HepG2 (cell line): ENCODE data around the gene SGSH. TPM values are rescaled to one million over a fixed set of nuclear protein-coding genes. Genes with fewer than 3 reads are reported as not detected.
A peak's percentile ranks its signal among the peaks of the same experiment; 100 is the strongest.

ENCODE experiments used
- ATAC-seq: fragments of 200-7000 bp; cut with Tn5 transposase; 3 replicates; pipeline ENCODE4 v1.9.1; 2020; ENCODE audit warnings: mild to moderate bottlenecking, moderate library complexity
- BruUV-seq: library from RNA; stranded (reverse); fragments of 400-500 nt; replicated peaks from 2 replicates; lab custom pipeline; 2021; lab: Mats Ljungman, UMichigan
- CTCF ChIA-PET: fragments of 300-600 bp; formaldehyde crosslinking; extraction: SDS; loops from one replicate; lab custom pipeline; 2021; ENCODE audit warnings: low total read pairs, inconsistent platforms, low intra/inter-chr PET ratio; lab: Yijun Ruan, JAX
- POLR2A ChIA-PET: fragments of 350-600 bp; sonication (Branson Sonifier 250); formaldehyde crosslinking; loops from one replicate; lab custom pipeline; 2020; ENCODE audit warnings: antibody characterized with exemption, inconsistent platforms; lab: Yijun Ruan, JAX
- DNase-seq: peaks from one replicate; pipeline ENCODE4 v3.0.0-alpha.2; 2015; ENCODE audit warnings: low spot score
- FAIRE-seq: peaks from 3 replicates; lab custom pipeline; 2011; peaks lifted over from hg19 to GRCh38; lab: Jason Lieb, UNC
- H2AFZ ChIP-seq: one replicate; pipeline ENCODE4 v1.6.1; 2011; ENCODE audit warnings: low read length, inconsistent platforms
- H3K27ac ChIP-seq: fragments of 300-600 bp; 3 replicates; pipeline ENCODE4 v1.8.0; 2011; ENCODE audit warnings: mixed run types, mild to moderate bottlenecking, mixed read lengths, low read length, inconsistent platforms; ENCODE audit not compliant: insufficient read depth; ENCODE audit errors: extremely low read length
- H3K27me3 ChIP-seq, 2 experiments: fragments of 200-600 bp in 1 of 2; 2 replicates in 1 of 2; 3 replicates in 1 of 2; pipeline versions ENCODE4 v1.6.0 to v1.8.0; 2011; ENCODE audit warnings: low read length in 2 of 2, mild to moderate bottlenecking in 2 of 2, moderate library complexity in 2 of 2, inconsistent platforms in 1 of 2; ENCODE audit not compliant: insufficient read depth in 2 of 2, control insufficient read depth in 1 of 2
- H3K36me3 ChIP-seq, 2 experiments: fragments of 200-600 bp in 1 of 2; replicated peaks in 1 of 2; 2 replicates in 1 of 2; 3 replicates in 1 of 2; pipeline versions ENCODE4 v1.5.1 to v1.8.0; 2011; ENCODE audit warnings: low read length in 2 of 2, inconsistent platforms in 1 of 2; ENCODE audit not compliant: insufficient read depth in 2 of 2, control insufficient read depth in 1 of 2
- H3K4me1 ChIP-seq: 2 replicates; pipeline ENCODE4 v1.5.1; 2012; ENCODE audit warnings: low read length, inconsistent platforms; ENCODE audit not compliant: insufficient read depth
- H3K4me2 ChIP-seq: 2 replicates; pipeline ENCODE4 v1.6.0; 2011; ENCODE audit warnings: low read depth, low read length, inconsistent platforms
- H3K4me3 ChIP-seq, 3 experiments: fragments of 200-600 bp in 1 of 3; sonication (generic), shearing (Covaris generic) in 1 of 3; replicated peaks in 1 of 3; 2 replicates each; pipeline ENCODE4 v1.5.1; 2011 to 2016; ENCODE audit warnings: low read length in 3 of 3, inconsistent platforms in 2 of 3, low read depth in 2 of 3, mild to moderate bottlenecking in 2 of 3, control low read depth in 1 of 3, mixed read lengths in 1 of 3; ENCODE audit not compliant: insufficient read depth in 1 of 3
- H3K79me2 ChIP-seq: one replicate; pipeline ENCODE4 v1.6.1; 2011; ENCODE audit warnings: low read length, inconsistent platforms; ENCODE audit not compliant: insufficient read depth
- H3K9ac ChIP-seq: 2 replicates; pipeline ENCODE4 v1.6.0; 2011; ENCODE audit warnings: mild to moderate bottlenecking, low read depth, low read length, inconsistent platforms; ENCODE audit not compliant: insufficient read depth
- H3K9me3 ChIP-seq: 2 replicates; pipeline ENCODE4 v1.5.1; 2012; ENCODE audit warnings: mild to moderate bottlenecking, low read length
- H4K20me1 ChIP-seq: 2 replicates; pipeline ENCODE4 v1.6.0; 2011; ENCODE audit warnings: inconsistent platforms, mild to moderate bottlenecking, low read length, moderate library complexity; ENCODE audit not compliant: insufficient read depth
- GATA4 ChIP-seq: sonication (generic); IDR thresholded peaks from 2 replicates; pipeline ENCODE4 v1.6.1; 2016; ENCODE audit warnings: antibody characterized with exemption, low read depth, borderline replicate concordance
- HOXA3 ChIP-seq: sonication (generic); formaldehyde crosslinking; IDR thresholded peaks from 2 replicates; pipeline ENCODE4 v1.5.0; 2020; ENCODE audit warnings: missing genetic modification reagents
- IRF9 ChIP-seq: sonication (generic); formaldehyde crosslinking; IDR thresholded peaks from 2 replicates; pipeline ENCODE4 v1.8.0; 2022; ENCODE audit warnings: missing genetic modification reagents, mild to moderate bottlenecking, borderline replicate concordance
- KDM3A ChIP-seq: IDR thresholded peaks from 2 replicates; pipeline ENCODE4 v1.6.1; 2018; ENCODE audit warnings: low read depth, missing compliant biosample characterization
- PAX8 ChIP-seq: sonication (generic); formaldehyde crosslinking; IDR thresholded peaks from 2 replicates; pipeline ENCODE4 v1.8.0; 2022; ENCODE audit warnings: mild to moderate bottlenecking, missing genetic modification reagents, borderline replicate concordance
- SALL2 ChIP-seq: sonication (generic); formaldehyde crosslinking; IDR thresholded peaks from 2 replicates; pipeline ENCODE4 v1.8.1; 2023; ENCODE audit warnings: mild to moderate bottlenecking, missing genetic modification reagents, inconsistent platforms
- STAG1 ChIP-seq: sonication (generic); formaldehyde crosslinking; IDR thresholded peaks from 2 replicates; pipeline ENCODE4 v1.4.0; 2020; ENCODE audit warnings: missing genetic modification reagents
- SUZ12 ChIP-seq: fragments of 150-350 bp; IDR thresholded peaks from 2 replicates; pipeline ENCODE4 v1.6.1; 2014; ENCODE audit warnings: low read depth, low read length
- ZBTB1 ChIP-seq: sonication (generic); formaldehyde crosslinking; IDR thresholded peaks from 2 replicates; pipeline ENCODE4 v1.4.0; 2020; ENCODE audit warnings: missing genetic modification reagents, borderline replicate concordance
- ZNF34 ChIP-seq: sonication (generic); formaldehyde crosslinking; IDR thresholded peaks from 2 replicates; pipeline ENCODE4 v1.4.0; 2020; ENCODE audit warnings: mild to moderate bottlenecking, missing genetic modification reagents, borderline replicate concordance
- ZNF383 ChIP-seq: sonication (generic); formaldehyde crosslinking; IDR thresholded peaks from 2 replicates; pipeline ENCODE4 v1.4.0; 2020; ENCODE audit warnings: missing genetic modification reagents, mild to moderate bottlenecking, borderline replicate concordance
- WGBS: methylation state at CpG from one replicate; pipeline ENCODE4 v1.1.6; 2017; ENCODE audit warnings: low lambda C conversion rate; 5-methylcytosine and 5-hydroxymethylcytosine counted together
- in situ Hi-C: cut with HindIII; loops from 2 replicates; pipeline ENCODE4 v1.10.0; 2017; ENCODE audit warnings: low pct_unique_long_range_greater_than_20kb; ENCODE audit not compliant: extremely low pct_ligation_motif_present
- intact Hi-C: fragments of 100-400 bp; cut with micrococcal nuclease; formaldehyde crosslinking; loops from one replicate; pipeline ENCODE4 v1.10.0; 2022; ENCODE audit not compliant: unreplicated experiment
- polyA plus RNA-seq, 8 experiments: library from polyadenylated mRNA; depleted of rRNA in 3 of 8; stranded (reverse) in 7 of 8; unstranded in 1 of 8; fragments of >200 nt; fragmentation: Illumina TruSeq in 4 of 8; extraction: Trizol in 4 of 8; gene quantifications; 2 replicates each; pipeline versions ENCODE4 v1.2.1 to v1.2.3, GENCODE V29; 2011 to 2016; ENCODE audit warnings: low read depth in 4 of 8, missing spikeins in 1 of 8, mixed read lengths in 1 of 8; ENCODE audit not compliant: insufficient read depth in 1 of 8
- total RNA-seq, 5 experiments: library from RNA; depleted of rRNA; stranded (reverse); fragments of >200 nt; fragmentation: Illumina TruSeq; extraction: Trizol; gene quantifications; 2 replicates each; pipeline ENCODE4 v1.2.3, GENCODE V29; 2016; ENCODE audit warnings: low read depth in 1 of 5
- TF ChIP-seq, protein P1 (sequence below): sonication (generic); formaldehyde crosslinking; IDR thresholded peaks from 2 replicates; pipeline ENCODE4 v1.8.1; 2023; ENCODE audit warnings: mild to moderate bottlenecking, missing genetic modification reagents
- TF ChIP-seq, protein P2 (sequence below): sonication (generic); formaldehyde crosslinking; IDR thresholded peaks from 2 replicates; pipeline ENCODE4 v1.8.1; 2023; ENCODE audit warnings: mild to moderate bottlenecking, missing genetic modification reagents, borderline replicate concordance
- TF ChIP-seq, protein P3 (sequence below): IDR thresholded peaks from 2 replicates; pipeline ENCODE4 v1.6.1; 2016; ENCODE audit warnings: missing compliant biosample characterization, missing genetic modification reagents, borderline replicate concordance
- TF ChIP-seq, protein P4 (sequence below): sonication (generic); formaldehyde crosslinking; IDR thresholded peaks from 2 replicates; pipeline ENCODE4 v1.4.0; 2020; ENCODE audit warnings: mild to moderate bottlenecking, missing genetic modification reagents, borderline replicate concordance

The SGSH gene
- total and polyA plus RNA-seq, 2 of the 13 experiments (the other 11 are each of a cell fraction or from before 2014, with no cell fraction given), result 12.2 to 17.6 TPM

DNA sequence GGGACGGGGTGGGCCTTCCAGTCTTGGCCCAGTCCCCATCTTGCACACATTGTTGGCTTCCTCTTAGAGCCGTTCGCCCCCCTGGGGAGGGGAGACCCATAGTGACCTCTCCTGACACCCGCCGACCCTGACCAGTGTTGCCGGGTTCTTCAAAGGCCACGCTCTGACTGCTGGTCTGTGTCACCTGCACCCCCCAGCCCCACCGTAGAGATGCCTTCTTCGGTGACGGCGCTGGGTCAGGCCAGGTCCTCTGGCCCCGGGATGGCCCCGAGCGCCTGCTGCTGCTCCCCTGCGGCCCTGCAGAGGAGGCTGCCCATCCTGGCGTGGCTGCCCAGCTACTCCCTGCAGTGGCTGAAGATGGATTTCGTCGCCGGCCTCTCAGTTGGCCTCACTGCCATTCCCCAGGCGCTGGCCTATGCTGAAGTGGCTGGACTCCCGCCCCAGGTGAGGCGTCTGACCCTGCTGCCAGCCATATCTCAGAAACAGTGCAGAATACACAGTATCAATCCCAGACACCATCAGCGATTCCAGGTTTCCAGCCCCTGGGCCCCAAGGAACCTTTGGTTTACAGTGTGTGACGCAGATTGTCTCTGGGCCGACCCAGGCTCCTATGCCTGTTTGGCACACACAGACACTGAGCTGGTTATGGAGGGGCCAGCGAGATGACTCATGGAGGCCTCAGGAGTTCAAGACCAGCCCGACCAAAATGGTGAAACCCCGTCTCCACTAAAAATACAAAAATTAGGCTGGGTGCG lies 1.4 kb upstream of the SGSH start (continued):
- TF ChIP-seq SALL2 (CRISPR knock-in tag), result no peak
- TF ChIP-seq, protein P1, sequence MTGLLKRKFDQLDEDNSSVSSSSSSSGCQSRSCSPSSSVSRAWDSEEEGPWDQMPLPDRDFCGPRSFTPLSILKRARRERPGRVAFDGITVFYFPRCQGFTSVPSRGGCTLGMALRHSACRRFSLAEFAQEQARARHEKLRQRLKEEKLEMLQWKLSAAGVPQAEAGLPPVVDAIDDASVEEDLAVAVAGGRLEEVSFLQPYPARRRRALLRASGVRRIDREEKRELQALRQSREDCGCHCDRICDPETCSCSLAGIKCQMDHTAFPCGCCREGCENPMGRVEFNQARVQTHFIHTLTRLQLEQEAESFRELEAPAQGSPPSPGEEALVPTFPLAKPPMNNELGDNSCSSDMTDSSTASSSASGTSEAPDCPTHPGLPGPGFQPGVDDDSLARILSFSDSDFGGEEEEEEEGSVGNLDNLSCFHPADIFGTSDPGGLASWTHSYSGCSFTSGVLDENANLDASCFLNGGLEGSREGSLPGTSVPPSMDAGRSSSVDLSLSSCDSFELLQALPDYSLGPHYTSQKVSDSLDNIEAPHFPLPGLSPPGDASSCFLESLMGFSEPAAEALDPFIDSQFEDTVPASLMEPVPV (CRISPR knock-in tag), result peak; percentile 11; the same call in 1 of the 2 replicates
- TF ChIP-seq, protein P2, sequence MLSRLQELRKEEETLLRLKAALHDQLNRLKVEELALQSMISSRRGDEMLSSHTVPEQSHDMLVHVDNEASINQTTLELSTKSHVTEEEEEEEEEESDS (CRISPR knock-in tag), result 0 out of 2 replicates have a peak, but pooled peaks have one; percentile 47
- no peak for TF ChIP-seq GATA4

GRCh38 chr17:80220736-80221215 lies 643 bp upstream of the SGSH start:
- intact Hi-C loops (loop anchor here (2.0 kb wide), 1 partner anchor 42 kb away; no protein-coding TSS in a partner anchor), in situ Hi-C loops (no loop called here)
- Histone ChIP-seq H4K20me1 (no peaks in the 10 kb centered on the region), H3K4me2 (peak overlapping the region; percentile 99), H3K4me3 (peak overlapping the region; percentile 90 to 100 (median 93)), H3K36me3 (peaks cover 3 to 6% of the 10 kb centered on the region in 2 experiments; a peak in 3 of 5 replicates), H3K9me3 (no peaks in the 10 kb centered on the region), H2AFZ (no peak overlapping the region), H3K79me2 (peaks cover 9% of the 10 kb centered on the region), H3K4me1 (peaks cover 26% of the 10 kb centered on the region), H3K9ac (peak overlapping the region; percentile 93), H3K27me3 (no peaks in the 10 kb centered on the region), H3K27ac (peak overlapping the region; percentile 33)
- 17% methylated on average over 12 of the region's 41 CpGs for WGBS
- FAIRE-seq (no peak), DNase-seq (no peak), ATAC-seq (peak; percentile 45)
- BruUV-seq, result no TSS peak
- CTCF ChIA-PET, result no interaction called here
- POLR2A ChIA-PET, result interaction anchor here (0.8 to 3.3 kb wide), 10 partner anchors 9 to 229 kb away, joined by 3 to 31 read pairs (median 3); partner anchors contain the start of gene EIF4A3
- TF ChIP-seq IRF9 (CRISPR knock-in tag) (no peak), SUZ12 (no peak), PAX8 (CRISPR knock-in tag) (0 out of 2 replicates have a peak, but pooled peaks have one; percentile 4), ZNF383 (CRISPR knock-in tag) (no peak; the same call in 1 of the 2 replicates), KDM3A (CRISPR knock-in tag) (no peak), HOXA3 (CRISPR knock-in tag) (no peak), ZBTB1 (CRISPR knock-in tag) (no peak), ZNF34 (CRISPR knock-in tag) (0 out of 2 replicates have a peak, but pooled peaks have one; percentile 20), STAG1 (CRISPR knock-in tag) (peak; percentile 6; the same call in 1 of the 2 replicates)
- TF ChIP-seq, protein P3, sequence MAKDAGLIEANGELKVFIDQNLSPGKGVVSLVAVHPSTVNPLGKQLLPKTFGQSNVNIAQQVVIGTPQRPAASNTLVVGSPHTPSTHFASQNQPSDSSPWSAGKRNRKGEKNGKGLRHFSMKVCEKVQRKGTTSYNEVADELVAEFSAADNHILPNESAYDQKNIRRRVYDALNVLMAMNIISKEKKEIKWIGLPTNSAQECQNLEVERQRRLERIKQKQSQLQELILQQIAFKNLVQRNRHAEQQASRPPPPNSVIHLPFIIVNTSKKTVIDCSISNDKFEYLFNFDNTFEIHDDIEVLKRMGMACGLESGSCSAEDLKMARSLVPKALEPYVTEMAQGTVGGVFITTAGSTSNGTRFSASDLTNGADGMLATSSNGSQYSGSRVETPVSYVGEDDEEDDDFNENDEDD (CRISPR knock-in tag), result no peak
- TF ChIP-seq, protein P4, sequence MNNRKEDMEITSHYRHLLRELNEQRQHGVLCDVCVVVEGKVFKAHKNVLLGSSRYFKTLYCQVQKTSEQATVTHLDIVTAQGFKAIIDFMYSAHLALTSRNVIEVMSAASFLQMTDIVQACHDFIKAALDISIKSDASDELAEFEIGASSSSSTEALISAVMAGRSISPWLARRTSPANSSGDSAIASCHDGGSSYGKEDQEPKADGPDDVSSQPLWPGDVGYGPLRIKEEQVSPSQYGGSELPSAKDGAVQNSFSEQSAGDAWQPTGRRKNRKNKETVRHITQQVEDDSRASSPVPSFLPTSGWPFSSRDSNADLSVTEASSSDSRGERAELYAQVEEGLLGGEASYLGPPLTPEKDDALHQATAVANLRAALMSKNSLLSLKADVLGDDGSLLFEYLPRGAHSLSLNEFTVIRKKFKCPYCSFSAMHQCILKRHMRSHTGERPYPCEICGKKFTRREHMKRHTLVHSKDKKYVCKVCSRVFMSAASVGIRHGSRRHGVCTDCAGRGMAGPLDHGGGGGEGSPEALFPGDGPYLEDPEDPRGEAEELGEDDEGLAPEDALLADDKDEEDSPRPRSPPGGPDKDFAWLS (CRISPR knock-in tag), result no peak
